Epithelial cell of esophagus (primary cell): ENCODE data around the gene CLIC5.

Experiments
- DNase-seq: peaks from one replicate; pipeline ENCODE4 v3.0.0; 2010; ENCODE audit warnings: low read depth
- H3K4me3 ChIP-seq: 2 replicates; pipeline ENCODE4 v1.5.1; 2011; ENCODE audit warnings: mild to moderate bottlenecking, low read length, control low read depth
- CTCF ChIP-seq: IDR thresholded peaks from 2 replicates; pipeline ENCODE4 v1.5.1; 2011; ENCODE audit warnings: low read depth, mild to moderate bottlenecking, low read length, control low read depth, inconsistent platforms; ENCODE audit not compliant: insufficient read depth; ENCODE audit errors: missing control alignments

The CLIC5 gene

GRCh38 chr6:45916692-45917091 lies 99.0 kb downstream of the CLIC5 start:
- TF ChIP-seq CTCF: no peak
- DNase-seq: no peak
- H3K4me3 ChIP-seq: no peak overlapping the region

GRCh38 chr6:45915780-45916468 lies 99.7 kb downstream of the CLIC5 start:
- TF ChIP-seq CTCF: no peak
- DNase-seq: no peak
- no peak overlapping the region for H3K4me3 ChIP-seq

- no peak for TF ChIP-seq CTCF
- H3K4me3 ChIP-seq: no peak overlapping the region
- no peak for DNase-seq
These were observed 104.0 kb downstream of the CLIC5 start for GRCh38 chr6:45911691-45912090.

GRCh38 chr6:45903959-45904358 lies 111.7 kb downstream of the CLIC5 start:
- H3K4me3 ChIP-seq: no peak overlapping the region
- TF ChIP-seq CTCF: no peak
- no peak for DNase-seq

GRCh38 chr6:45902984-45903383 lies 112.7 kb downstream of the CLIC5 start:
- H3K4me3 ChIP-seq: no peak overlapping the region
- no peak for TF ChIP-seq CTCF
- DNase-seq: no peak

GRCh38 chr6:45901767-45902650 lies 113.7 kb downstream of the CLIC5 start:
- TF ChIP-seq CTCF: no peak
- no peak overlapping the region for H3K4me3 ChIP-seq
- DNase-seq: no peak
